ENCODE measurements around the gene ZFYVE19.

The ZFYVE19 gene

GRCh38 chr15:40808861-40809450, 2.1 kb downstream of the ZFYVE19 start:
- in situ Hi-C loops (cut with HindIII; ENCODE audit: low sequenced_read_pairs): no loop called here

- in situ Hi-C loops (cut with HindIII; ENCODE audit: low sequenced_read_pairs): no loop called here
Observed at GRCh38 chr15:40812721-40813425, 6.0 kb downstream of the ZFYVE19 start.

GRCh38 chr15:40815042-40815698, 8.3 kb downstream of the ZFYVE19 start:
- in situ Hi-C loops (cut with HindIII; ENCODE audit: low sequenced_read_pairs): no loop called here

DNA sequence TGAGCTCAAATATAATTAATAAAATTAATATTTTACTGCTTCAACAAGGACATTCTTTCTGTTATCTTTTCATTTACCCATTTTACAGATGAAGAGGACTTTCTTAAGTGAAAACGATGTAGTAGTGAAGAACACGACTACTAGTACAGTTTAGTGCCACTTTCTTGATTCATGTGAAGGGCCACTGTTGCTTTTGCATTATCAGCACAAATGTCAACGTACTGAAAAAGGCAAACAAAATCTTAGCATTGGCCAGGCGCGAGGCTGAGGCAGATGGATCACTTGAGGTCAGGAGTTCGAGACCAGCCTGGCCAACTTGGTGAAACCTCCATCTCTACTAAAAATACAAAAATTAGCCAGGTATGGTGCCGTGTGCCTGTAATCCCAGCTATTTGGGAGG, 12.2 kb downstream of the ZFYVE19 start:
- in situ Hi-C loops (cut with HindIII; ENCODE audit: low sequenced_read_pairs): no loop called here

- in situ Hi-C loops (cut with HindIII; ENCODE audit: low sequenced_read_pairs): no loop called here
Observed at GRCh38 chr15:40821195-40821594, 14.3 kb downstream of the ZFYVE19 start.

DNA sequence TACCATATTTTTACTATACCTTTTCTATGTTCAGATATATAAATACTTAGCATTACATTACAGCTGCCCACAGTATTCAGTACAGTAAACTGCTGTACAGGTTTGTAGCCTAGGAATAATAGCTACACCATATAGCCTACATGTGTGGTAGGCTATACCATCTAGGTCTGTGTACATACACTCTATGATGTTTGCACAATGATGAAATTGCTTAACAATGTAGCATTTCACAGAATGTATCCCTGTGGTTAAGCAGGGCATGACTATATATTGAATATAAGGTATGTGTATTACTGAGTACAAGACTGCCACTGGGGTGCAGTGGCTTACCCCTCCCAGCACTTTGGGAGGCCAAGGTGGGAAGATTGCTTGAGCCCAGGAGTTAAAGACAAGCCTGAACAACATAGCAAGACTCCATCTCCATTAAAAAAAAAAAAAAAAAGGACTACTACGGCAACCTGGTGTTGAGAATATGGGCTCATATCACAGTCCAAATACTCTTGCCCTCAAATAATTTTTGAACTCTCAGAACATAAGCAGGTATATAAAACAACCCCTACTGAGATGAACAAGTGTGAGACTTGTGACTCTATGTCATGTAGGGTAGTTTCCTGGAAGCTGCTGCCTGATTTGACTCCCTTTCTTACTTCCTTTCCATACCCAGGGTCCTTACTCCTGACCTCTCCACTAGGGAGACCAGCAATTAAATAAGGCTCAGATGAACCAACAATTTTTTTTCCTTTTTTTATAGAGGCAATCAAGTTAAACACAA, 16.9 kb downstream of the ZFYVE19 start:
- in situ Hi-C loops (cut with HindIII; ENCODE audit: low sequenced_read_pairs): no loop called here

DNA sequence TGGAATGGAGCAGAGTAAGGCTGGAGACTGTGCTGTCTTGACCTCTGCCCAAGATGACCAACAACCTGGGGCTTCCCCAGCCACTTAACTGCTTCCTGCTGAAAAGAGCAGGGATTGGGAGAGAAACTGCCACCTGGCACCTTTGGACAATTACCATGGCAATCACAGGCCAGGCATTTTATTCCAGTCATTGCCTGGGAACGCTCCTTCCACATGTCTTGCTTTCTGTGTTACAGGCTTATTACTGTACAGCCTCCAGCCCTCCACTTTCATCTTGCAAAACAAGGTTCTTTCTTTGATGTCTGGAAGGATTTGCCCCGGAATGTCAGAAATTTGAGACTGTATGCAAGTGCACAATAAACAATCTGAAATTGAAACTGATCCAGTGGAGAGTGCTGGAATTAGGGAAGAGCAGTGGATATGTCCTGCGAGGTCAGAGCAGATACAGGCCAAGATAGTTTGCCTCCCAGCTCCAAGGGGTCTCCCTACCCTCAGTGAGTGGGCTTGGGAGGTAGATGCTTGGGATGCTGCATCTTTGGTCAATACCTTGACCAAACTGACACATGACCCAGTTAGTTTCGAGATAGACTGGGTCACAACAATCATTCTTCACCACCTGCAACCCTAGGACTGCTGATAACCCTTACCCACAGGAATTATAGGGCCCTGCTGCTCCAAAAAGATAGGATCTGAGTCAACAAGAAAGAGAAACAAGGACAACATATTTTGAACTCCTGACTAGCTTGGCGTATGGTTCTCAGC, 19.0 kb downstream of the ZFYVE19 start:
- in situ Hi-C loops (cut with HindIII; ENCODE audit: low sequenced_read_pairs): no loop called here

GRCh38 chr15:40826423-40827075, 19.7 kb downstream of the ZFYVE19 start:
- in situ Hi-C loops (cut with HindIII; ENCODE audit: low sequenced_read_pairs): no loop called here

- in situ Hi-C loops (cut with HindIII; ENCODE audit: low sequenced_read_pairs): no loop called here
Observed at GRCh38 chr15:40828447-40829036, 21.7 kb downstream of the ZFYVE19 start, which contains the start of gene PPP1R14D. PPP1R14D (minus strand) TSS chr15:40828708; CDS start chr15:40828641, 67 bp downstream.

DNA sequence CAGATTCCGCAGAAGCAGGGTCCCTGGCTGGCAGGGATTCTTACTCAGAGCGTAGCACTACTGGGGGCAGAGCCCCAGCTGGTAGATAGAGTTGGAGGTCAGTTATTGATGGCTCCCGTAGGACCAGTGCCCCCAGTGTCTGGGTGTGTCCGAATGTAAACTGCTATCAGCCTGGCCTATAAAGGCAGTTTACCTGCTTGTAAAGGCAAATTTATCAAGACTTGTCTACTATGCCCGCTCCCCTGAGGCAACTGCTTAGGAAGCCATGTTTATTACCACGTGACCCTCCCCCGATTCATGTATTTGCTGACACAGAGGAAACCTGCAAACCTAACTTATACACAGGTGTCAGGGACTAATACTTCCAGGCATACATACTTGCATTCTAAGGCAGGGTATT, 22.2 kb downstream of the ZFYVE19 start:
- in situ Hi-C loops (cut with HindIII; ENCODE audit: low sequenced_read_pairs): no loop called here

DNA sequence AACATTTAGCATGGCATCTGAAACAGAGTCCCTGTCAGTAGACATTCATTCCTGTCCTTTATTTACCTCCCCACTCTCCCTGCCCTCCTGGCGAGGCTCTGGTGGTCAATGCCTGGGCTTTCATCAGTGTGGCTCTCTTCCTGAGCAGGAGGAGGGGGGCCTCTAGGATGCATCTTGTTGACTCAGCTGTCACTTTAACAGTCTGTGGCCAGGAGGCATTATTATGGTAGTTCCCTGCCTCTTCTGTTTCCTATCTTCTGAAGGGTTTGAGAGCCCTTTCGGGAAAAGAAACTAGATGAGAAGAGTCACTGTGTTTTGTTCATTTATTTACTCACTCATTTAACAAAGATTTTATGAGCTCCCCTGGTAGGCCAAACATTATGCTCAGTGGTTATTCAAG, 24.0 kb downstream of the ZFYVE19 start:
- in situ Hi-C loops (cut with HindIII; ENCODE audit: low sequenced_read_pairs): no loop called here

DNA sequence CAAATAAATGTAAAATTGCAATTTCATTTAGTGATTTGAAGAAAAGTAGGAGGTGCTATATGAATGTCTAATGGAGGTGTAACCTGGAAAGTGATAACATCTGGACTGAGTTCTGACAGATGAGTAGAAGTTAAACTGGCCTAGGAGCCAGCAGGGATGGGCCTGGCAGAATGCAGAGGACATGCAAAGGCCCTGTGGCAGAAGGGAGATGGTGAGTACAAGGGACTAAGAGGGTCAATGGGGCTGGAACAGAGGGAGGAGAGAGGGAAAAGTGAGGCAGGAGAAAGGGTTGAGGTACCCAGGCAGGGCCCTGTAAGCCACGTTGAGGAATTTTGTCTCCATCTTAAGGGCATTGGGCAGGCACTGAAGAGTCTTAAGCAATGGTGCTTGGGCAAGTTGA, 25.0 kb downstream of the ZFYVE19 start:
- in situ Hi-C loops (cut with HindIII; ENCODE audit: low sequenced_read_pairs): no loop called here

DNA sequence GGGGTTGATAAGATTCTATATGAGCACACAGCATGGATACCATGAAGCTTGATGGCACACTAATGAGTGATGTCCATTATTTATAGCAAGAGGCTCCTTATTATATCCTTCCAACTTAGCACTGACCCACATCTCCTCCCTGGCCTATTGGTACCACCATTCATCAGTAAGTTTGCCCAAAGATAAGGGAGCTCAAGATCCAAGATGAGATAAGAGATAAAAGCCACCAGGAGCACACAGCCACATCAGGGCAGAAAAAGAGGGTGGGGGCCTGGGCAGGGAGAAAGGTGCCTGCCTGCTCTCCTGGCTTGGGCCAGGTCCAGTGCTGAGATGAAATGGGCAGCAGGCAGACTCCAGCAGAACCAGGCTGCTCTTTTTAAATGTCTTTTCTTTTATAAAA, 26.0 kb downstream of the ZFYVE19 start:
- in situ Hi-C loops (cut with HindIII; ENCODE audit: low sequenced_read_pairs): no loop called here

DNA sequence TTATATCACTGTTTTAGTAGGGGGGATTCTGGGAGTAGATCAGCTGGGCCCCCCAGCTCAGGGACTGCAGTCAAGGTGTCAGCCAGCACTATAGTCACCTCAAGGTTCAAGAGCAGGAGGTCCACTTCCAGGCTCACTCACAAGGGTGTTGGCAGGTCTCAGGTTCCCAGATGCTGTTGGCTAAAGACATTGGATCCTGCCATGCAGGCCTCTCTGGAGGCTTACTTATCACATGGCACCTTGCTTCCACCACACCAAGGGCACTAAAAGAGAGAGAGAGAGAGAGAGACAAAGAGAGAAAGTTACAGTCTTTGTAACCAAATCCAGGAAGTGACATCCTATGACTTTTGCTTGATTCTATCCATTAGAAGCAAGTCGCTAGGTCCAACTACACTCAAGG, 29.1 kb downstream of the ZFYVE19 start:
- in situ Hi-C loops (cut with HindIII; ENCODE audit: low sequenced_read_pairs): no loop called here

GRCh38 chr15:40838756-40839155, 31.9 kb downstream of the ZFYVE19 start:
- in situ Hi-C loops (cut with HindIII; ENCODE audit: low sequenced_read_pairs): no loop called here

- in situ Hi-C loops (cut with HindIII; ENCODE audit: low sequenced_read_pairs): no loop called here
Observed at GRCh38 chr15:40841741-40842140, 34.9 kb downstream of the ZFYVE19 start.

- in situ Hi-C loops (cut with HindIII; ENCODE audit: low sequenced_read_pairs): no loop called here
Observed at GRCh38 chr15:40843261-40843884, 36.5 kb downstream of the ZFYVE19 start.

DNA sequence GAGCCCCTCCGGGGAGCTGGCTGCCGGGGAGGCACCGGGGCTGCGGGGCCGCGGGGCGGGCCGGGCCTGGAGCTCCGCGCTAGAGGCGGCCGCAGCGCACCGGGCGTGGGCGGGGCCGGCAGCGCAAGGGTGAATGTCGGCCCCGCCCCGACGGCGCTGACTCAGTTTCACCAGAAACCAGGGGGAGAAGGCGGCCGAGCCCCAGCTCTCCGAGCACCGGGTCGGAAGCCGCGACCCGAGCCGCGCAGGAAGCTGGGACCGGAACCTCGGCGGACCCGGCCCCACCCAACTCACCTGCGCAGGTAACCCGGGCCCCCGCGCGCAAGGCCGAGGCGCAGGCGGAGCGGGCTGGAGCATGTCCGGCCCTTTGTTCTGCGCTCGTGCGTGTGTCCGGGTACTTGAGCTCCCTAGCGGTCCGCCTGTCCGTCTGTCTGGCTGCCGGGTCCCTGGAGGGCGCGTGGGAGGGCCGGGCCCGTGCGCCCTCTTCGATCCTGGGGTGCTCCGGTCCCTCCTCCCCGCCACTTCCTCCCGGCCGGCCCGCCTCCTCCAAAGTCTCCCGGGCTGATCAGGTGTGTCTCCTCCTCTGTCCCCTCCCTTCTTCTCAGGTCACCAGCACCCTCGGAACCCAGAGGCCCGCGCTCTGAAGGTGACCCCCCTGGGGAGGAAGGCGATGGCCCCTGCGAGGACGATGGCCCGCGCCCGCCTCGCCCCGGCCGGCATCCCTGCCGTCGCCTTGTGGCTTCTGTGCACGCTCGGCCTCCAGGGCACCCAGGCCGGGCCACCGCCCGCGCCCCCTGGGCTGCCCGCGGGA, 37.2 kb downstream of the ZFYVE19 start, which contains the start of gene SPINT1:
TSS of gene SPINT1 (plus strand) at position 164 of the 811 bp plus-strand sequence. CDS start at position 671, 507 bp downstream.
- in situ Hi-C loops (cut with HindIII; ENCODE audit: low sequenced_read_pairs): no loop called here
